ENCODE results near the gene ALOX12B. TPM values are rescaled to one million over a fixed set of nuclear protein-coding genes. Genes with fewer than 3 reads are reported as not detected.

Gene ALOX12B
- total RNA-seq: not detected
- long read RNA-seq: 0 reads

DNA sequence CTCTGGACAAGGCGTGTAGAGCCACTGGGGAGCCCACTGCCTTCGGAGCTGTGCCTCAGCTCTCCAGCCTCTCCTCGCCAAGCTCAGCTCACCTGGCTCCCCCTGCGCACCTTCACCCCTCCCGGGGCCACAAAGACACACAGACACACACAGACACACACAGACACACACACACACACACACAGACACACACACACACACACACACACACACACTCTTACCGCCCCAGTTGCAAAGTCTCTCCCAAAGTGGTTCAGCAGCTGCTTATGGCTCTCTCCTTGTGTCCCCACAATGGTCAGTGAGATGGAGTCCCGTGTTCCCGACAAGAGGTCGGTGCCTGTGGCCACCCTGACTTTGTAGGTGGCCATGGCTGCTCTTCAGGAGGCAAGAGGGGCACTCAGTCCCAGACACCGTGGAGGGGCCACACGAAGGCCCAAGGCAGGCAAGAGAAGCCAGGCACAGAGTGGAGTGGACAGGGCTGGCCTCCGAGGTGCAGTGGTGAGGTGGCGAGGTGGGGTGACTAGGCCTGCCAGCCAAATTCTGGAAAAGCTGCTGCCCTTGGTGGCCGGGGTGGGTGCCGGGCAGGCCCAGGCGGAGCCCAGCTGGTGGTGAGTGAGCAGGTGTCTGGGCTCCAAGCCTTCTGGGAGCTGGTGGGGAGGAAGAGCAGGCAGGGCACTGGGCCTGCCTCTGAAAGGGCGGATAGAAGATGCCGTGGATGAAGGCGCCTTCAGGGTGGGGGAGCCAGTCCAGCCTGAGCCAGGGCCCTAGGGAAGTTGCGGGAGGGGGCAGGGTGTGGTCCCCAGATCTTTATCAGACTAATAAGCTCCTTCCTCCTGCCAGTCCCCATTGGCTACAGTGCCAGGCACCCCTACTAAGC is at the start of gene ALOX12B:
TSS of gene ALOX12B (minus strand) at position 642 of the 877 bp plus-strand sequence. CDS start at position 368, 274 bp downstream.
- DNase-seq (ENCODE audit: low spot score): no peak
- intact Hi-C loops (cut with DNase I): no loop called here

DNA sequence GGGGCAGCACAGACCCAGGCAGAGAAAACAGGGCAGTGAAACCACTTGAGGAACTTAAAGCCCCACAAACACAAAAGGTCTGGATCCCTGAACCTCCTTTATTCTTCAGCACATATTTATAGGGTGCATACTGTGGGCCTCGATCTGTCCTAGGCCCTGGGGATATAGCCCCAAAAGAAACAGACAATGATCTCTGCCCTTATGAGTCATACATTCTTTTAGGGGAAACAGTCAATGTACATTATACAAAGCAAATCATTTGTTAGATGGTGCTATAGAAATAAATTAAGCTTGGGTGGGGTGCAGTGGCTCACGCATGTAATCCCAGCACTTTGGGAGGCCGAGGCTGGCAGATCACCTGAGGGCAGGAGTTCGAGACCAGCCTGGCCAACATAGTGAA is 46.4 kb upstream of the ALOX12B start:
- no peak for DNase-seq (ENCODE audit: low spot score)
- intact Hi-C loops (cut with DNase I): no loop called here

DNA sequence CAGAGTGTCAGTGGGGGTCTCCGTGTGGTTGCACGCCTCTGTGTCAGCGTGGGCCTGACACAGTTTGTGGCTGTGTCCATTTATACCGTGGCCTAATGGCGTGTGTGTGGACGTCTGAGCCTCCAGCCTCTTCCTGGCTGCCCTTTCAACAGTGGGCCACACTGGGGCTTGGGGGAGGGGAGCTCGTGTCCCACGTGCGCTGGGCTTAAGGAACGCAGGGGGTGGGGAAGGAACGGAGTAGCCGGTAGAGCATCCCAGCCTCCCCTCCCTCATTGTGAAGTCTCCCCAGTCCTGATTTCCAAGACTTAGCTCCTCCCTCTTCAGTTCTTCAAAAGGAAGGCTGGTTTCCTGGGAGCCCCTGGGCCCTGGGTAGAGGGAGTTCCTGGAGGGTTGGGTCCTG is 45.9 kb upstream of the ALOX12B start:
- intact Hi-C loops (cut with DNase I): no loop called here
- DNase-seq (ENCODE audit: low spot score): no peak

DNA sequence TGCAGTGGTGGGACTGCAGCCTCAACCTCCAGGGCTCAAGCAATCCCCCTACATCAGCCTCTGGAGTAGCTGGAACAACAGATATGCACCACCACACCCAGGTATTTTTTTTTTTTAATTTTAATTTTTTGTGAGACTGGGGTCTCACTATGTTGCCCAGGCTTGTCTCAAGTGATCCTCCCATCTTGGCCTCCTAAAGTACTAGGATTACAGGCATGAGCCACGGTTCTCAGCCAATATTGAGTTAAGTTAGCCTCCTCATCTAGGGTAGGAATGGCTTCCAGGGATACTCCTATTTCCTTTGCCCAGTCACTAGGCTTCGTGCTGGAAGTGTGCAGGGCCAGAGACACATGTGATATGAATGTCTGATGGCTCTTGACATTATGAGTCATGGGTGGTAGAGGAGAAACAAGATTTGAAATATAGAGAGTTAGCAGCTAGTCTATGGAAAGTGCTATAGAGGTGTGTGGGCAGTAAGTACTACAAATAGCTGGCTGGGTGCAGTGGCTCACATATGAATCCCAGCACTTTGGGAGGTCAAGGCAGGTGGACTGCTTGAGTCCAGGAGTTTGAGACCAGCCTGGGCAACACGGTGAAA is 44.4 kb upstream of the ALOX12B start:
- no peak for DNase-seq (ENCODE audit: low spot score)
- intact Hi-C loops (cut with DNase I): no loop called here

DNA sequence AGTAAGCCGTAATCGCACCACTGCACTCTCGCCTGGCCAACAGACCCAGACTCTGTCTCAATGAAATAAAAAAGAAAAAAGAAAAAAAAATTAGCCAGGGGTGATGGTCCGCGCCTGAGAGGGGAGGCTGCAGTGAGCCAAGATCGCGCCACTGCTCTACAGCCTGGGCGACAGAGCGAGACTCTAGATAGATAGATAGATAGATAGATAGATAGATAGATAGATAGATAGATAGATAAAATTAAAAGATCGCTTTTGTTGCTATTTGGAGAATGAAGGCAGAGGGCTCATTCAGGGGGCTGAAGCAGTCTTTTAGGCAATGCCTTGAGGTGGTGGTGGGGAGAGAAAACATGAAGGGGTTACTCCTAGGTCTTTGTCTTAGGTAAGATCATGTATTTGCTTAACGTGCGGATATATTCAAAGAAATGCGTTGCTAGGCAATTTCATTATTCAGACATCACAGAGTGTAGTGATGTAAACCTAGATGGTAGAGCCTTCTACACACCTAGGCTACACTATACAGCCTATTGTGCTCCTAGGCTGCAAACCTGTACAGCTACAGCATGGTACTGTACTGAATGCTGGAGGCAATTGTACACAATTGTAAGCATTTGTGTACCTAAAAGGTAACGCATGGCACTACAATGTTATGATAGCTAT is 40.7 kb upstream of the ALOX12B start:
- no peak for DNase-seq (ENCODE audit: low spot score)
- intact Hi-C loops (cut with DNase I): no loop called here

DNA sequence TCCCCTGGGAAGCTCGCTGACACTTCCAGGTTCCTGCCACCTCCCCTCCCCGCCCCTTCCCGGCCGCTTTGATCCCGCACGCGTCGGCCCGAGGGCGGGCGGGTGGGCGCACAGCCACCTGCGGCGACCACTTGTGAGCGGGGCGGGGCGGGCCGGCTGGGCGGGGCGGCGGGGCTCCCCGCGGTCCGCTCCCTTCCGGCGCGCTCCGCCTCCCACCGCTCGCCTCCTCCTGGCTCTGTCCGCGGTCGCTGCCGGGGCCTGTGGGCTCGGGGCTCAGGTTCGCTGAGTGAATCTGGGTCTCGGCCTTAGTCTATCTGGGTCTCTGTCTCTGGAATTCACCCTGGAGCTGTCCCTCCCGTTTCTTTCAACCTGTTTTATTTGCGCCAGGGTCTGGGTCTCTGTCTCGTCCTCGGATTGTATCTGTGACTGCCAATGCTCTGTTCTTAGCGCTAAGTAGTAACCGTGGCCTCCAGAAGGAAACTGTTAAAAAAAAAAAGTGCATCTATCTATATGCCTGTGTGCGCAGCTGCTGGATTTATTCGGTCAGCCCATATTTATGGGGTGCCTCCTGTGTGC is 39.1 kb upstream of the ALOX12B start:
- intact Hi-C loops (cut with DNase I): no loop called here
- peak; percentile 81 for DNase-seq (ENCODE audit: low spot score)

DNA sequence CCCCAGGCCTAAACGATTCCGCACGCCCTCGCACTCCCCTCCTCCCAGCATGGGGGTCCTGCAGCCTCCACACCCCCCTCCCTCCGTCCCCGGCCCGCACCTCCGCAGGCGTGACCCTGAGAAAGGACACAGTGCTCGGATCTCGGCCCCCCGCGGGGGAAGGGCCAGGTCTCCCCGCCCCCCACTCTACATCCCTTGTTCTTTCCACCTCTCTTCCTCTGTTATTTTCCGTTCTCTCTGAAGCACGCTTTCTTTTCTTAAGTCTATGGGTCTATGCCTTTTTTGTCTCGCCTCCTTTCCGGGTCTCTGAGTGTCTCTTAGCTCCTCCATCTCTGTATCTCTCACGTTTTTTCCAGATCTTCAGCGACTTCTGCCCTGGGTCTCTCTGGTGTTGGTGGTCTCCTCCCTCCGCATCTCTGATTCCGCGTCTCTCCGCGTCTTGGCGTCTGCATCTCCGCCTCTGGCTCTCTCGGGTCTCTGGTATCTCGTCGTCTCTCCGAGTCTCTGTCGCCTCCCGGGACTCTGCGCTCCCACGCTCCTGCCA is 38.5 kb upstream of the ALOX12B start:
- no peak for DNase-seq (ENCODE audit: low spot score)
- intact Hi-C loops (cut with DNase I): loop anchor here (2.0 kb wide), 1 partner anchor 13 kb away; no protein-coding TSS in a partner anchor

DNA sequence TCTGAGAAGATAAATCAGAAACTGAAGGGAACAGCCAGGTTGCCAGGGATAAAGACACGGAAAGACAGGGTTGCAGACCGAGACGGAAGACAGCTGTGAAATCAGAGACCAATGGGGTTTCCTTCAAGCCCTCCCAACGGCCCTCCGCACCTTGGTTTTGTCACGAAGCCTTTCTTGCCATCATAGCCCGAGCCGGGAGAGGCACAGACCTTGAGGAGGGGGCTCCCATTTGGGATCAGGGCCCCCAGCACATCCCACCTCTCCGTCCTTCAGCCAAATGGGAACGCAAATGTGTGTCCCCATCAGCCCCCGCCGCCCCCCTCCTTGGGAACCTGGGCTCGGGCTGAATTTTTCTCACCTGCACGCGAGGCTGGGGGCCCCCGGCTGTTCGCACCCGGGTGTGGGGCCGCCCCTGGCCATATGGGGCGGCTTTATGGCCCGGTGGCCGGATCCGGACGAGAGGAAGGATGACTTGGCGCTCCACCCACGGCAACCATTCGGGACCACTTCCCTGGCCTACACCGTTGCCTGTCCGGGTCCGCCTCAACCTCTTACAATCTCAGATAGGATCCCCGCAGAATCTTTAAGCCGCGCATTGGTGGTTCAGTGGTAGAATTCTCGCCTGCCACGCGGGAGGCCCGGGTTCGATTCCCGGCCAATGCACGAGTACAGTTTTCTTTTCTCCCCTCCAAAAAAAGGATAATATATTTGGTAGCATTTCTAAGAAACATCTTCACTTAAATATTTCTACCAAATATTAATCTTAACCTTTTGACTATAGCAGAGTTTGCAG is 37.8 kb upstream of the ALOX12B start:
- intact Hi-C loops (cut with DNase I): loop anchor here (2.0 kb wide), 1 partner anchor 13 kb away; no protein-coding TSS in a partner anchor

DNA sequence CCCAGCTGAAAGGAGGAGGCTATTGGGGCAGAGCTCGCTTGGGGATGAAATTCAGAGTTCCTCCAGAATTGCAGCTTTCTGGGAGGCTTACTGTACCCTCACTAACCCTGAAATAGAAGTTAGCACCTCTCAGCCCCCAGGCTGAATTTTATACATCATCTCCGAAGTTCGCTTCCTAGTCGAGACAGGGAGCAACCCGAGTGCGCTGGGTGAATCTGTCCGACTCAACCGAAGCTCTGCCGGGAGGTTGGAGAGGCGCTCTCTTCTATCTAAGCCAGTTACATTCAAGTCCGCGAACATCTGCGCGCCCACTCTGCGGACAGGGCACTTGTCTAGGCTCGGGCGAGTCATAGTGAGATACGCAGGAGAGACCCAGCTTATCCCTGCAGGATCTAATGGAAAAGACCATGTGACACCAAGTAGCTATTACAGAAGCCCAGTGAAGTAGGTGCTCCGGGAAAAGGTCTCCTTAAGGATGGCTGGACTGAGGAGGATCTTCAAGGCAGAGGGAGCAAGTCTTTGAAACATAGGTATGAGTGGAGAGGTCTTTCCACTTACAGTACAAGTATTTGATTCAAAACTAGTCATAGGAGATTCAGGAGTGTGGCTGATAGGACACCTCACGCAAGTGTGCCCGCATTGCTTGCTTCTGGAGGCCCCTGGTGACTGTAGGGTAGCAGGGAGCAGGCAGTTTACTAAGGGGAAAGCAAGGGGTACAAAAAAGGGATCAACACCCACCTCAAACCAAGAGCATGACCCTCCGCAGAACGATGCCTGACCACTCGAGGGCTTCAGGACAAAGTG is 37.0 kb upstream of the ALOX12B start:
- intact Hi-C loops (cut with DNase I): loop anchor here (2.0 to 5.0 kb wide), 2 partner anchors 14 to 178 kb away; no protein-coding TSS in a partner anchor
- no peak for DNase-seq (ENCODE audit: low spot score)

More for the DNA sequence above, 37.8 kb upstream of the ALOX12B start:
- peak; percentile 86 for DNase-seq (ENCODE audit: low spot score)

DNA sequence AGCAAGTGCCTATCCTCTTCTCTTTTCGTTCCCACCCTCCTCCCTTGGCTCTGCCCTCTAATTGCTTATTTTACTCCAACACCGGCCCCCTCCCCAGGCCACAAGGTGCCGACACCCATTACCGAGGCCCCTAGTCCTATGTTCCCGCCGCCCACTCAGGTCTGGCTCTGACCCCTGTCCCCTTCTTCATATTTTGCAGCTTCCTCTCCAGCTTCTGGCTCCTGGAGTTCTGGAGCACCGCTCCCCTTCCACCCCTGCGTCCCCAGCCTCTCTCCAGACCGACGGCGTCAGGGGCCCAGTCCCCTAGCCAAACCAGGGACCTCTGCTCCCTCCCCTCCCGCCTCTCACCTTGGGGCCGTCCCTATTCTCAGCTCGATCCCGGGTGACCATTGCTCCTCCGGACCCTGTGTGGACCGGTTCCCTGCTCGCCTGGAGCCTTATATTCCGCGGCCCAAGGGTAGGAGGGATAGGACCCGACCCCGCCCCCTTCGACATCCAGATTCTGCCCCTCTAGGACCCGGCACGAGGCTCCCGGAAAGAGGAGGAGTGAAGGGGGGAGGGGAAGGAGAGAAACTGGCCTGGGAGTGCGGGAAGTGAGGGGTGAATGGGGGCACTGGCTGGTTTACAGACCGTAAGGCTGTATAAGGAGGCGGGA is 36.3 kb upstream of the ALOX12B start, which contains the start of gene HES7:
TSS of gene HES7 (minus strand) at position 412 of the 655 bp plus-strand sequence. CDS start at position 390, 22 bp downstream.
- DNase-seq (ENCODE audit: low spot score): no peak
- intact Hi-C loops (cut with DNase I): loop anchor here (2.0 to 5.0 kb wide), 3 partner anchors 15 to 178 kb away; no protein-coding TSS in a partner anchor

DNA sequence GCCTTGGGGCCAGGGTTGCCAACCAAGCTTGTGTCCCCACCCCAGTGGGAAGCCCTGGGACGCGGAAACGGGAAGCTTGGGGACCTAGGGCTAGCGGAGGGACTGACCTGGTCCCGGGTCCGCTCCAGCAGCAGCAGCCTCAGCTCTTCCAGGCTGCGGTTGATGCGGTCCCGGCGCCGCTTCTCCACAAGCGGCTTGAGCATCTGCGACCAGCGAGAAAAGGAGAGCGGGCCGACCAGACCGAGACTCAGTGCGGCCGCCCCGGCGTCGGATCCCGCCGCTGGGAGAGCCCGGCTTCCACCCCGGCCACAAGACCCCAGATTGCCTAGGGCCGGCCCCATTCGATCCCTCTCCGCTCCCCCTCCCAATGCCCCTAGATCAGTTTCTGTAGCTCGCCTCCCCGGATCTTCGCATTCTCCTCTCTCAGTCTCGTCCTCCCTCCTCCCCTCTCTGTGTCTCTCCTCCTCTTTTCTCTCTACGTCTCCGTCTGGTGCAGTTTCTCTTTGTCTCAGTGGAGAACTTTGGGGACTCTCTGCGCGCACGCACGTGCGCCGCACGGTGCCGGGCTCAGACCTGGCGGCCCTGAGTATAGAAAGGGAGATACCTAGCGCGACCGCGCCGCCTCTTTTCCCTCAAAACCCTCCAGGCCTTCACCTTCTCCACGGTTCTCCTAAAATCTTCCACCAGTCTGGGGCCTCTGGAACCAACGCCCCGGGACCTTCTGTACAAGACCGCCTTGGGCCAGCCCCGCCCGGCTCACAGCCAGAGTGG is 35.6 kb upstream of the ALOX12B start:
- DNase-seq (ENCODE audit: low spot score): no peak
- intact Hi-C loops (cut with DNase I): loop anchor here (2.0 to 5.0 kb wide), 2 partner anchors 36 to 179 kb away; no protein-coding TSS in a partner anchor

DNA sequence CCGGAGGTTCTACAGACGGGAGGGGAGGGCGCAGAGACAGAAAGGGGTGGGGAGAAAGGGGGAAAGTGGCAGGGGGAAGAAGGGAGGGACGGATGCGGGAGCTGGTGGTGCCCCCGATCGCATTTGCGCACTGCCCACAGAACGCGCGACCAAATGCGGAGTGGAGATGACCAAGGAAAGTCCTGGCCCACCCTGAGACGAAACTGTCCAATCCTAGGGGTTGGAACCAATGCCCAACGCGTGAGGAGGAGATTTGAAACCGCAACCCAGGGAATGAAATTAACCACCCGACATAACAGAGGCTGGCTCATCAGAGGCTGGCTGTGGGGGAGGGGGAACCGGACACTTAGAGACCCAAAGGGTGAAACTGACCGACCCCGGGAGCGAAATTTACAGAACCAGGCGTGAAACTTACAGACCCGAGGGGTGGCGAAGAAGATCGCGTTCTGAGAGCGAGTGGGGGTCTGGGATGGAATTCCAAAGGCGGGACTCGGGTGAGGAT is 35.0 kb upstream of the ALOX12B start:
- intact Hi-C loops (cut with DNase I): loop anchor here (2.0 to 5.0 kb wide), 2 partner anchors 36 to 180 kb away; no protein-coding TSS in a partner anchor
- DNase-seq (ENCODE audit: low spot score): no peak

DNA sequence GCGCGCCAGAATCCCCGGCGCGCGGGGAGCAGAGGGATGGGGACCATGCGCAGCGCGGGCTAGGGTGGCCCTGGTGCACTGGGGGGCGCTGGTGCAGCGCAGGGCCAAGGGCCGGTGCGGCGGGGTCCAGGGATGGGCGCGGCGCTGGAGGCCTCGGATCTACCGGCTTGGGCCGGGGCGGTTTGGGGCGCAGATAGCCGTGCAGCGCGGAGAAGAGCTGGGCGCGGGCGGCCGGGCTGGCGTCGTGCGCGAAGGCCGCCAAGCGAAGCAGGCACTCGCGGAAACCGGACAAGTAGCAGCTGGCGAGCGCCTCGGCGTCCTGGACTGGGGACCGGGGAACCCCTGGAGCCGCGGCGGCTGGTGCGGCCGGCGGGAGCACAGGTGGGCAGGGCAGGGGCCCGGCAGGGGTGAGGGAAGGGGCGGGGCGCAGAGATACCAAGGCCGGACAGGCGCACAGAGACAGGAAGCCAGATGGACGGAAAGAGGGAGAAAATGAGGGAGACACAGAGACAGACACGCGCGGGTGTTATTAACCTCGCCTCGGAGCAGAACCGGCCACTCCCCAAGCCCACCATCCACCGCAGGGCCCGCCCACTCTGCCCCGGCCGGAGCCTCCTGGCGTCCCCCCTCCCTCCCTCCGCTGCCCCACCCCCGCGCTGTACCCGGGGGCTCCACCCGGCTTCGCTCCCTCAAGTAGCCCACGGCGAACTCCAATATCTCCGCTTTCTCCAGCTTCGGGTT is 34.3 kb upstream of the ALOX12B start:
- intact Hi-C loops (cut with DNase I): loop anchor here (2.0 to 5.0 kb wide), 3 partner anchors 37 to 180 kb away; no protein-coding TSS in a partner anchor
- DNase-seq (ENCODE audit: low spot score): peak; percentile 79

DNA sequence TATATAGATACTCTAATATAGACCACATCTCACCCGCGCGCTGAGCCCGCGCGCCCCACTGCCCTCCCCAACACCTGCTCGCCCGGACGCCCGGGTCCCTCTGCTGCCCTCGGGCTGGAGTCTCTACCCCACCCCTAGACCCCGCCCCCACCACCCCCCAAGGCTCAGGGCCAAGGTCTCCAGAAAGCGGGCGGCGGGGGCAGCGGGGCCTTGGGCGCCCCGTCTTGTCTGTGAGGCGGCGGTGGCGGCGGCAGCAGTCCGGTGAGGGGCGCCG is 33.8 kb upstream of the ALOX12B start:
- DNase-seq (ENCODE audit: low spot score): no peak
- intact Hi-C loops (cut with DNase I): loop anchor here (2.0 to 5.0 kb wide), 2 partner anchors 101 to 181 kb away; no protein-coding TSS in a partner anchor

DNA sequence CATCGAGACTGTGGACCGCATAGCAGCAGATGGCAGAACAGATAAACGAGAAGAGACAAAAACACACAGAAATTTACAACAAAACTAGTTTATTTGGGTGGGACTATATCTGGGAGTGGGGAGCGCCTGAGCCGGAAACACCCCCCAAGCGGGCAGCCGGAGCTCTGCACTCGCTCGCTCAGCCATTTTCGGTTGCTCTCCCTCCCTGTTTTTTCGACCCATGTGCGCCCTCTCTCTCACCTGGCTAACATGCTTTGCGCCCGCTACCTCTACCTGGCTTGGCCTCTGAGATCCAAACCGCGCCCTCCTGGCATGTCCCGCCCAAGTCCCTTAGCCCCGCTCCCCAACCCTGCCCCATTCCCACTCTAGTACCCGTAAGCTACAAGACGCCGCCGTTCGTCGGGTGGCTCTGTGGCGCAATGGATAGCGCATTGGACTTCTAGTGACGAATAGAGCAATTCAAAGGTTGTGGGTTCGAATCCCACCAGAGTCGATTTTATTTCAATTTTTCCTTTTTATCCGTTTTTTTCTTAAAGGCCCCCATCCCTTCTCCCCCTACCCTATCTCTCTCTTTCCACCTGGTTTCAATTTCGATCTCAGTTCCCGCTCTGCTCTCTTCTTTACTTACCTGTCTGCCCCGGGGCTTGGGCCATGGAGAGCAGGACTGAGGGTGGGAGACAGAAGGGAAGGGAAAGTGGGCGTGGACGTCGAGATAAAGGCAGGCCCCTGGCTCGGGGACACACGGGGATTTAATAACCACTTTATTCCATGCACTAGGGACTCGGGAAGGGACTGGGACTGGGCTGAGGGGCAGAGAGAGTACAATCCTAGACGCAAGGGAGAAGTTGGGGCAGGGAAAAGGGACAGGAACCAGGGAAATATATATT is 33.2 kb upstream of the ALOX12B start:
- intact Hi-C loops (cut with DNase I): loop anchor here (2.0 to 5.0 kb wide), 2 partner anchors 102 to 182 kb away; no protein-coding TSS in a partner anchor

More for the DNA sequence above, 33.2 kb upstream of the ALOX12B start:
- no peak for DNase-seq (ENCODE audit: low spot score)

Measured in cardiac septum (tissue), 1 donor.